Upper lobe of left lung (tissue), 6 donors: ENCODE measurements around the gene CTNNB1. TPM values are rescaled to one million over a fixed set of nuclear protein-coding genes. Genes with fewer than 3 reads are reported as not detected.

Experiments
- ATAC-seq, 2 donors: fragments of 200-7000 bp; cut with Tn5 transposase; one replicate each; pipeline ENCODE4 v1.9.1; 2022; ENCODE audit warnings: mild to moderate bottlenecking in 2 of 2, moderate library complexity in 2 of 2; ENCODE audit not compliant: low FRiP score in 2 of 2
- DNase-seq, 2 donors: peaks; one replicate each; pipeline ENCODE4 v3.0.0-alpha.2; 2019 to 2020
- H3K27ac ChIP-seq, 4 donors: fragments of 200-600 bp; sonication (generic); one replicate each; pipeline ENCODE4 v1.5.1; 2016 to 2019
- H3K27me3 ChIP-seq, 4 donors: fragments of 200-600 bp; sonication (generic); one replicate each; pipeline ENCODE4 v1.5.1; 2017 to 2019
- H3K36me3 ChIP-seq, 4 donors: fragments of 200-600 bp; sonication (generic); one replicate each; pipeline ENCODE4 v1.5.1; 2016 to 2019
- H3K4me1 ChIP-seq, 4 donors: fragments of 200-600 bp; sonication (generic); one replicate each; pipeline ENCODE4 v1.5.1; 2018 to 2019
- H3K4me3 ChIP-seq, 4 donors: fragments of 200-600 bp; sonication (generic); one replicate each; pipeline ENCODE4 v1.5.1; 2017 to 2019; ENCODE audit warnings: mild to moderate bottlenecking in 2 of 4, moderate library complexity in 1 of 4
- H3K9me3 ChIP-seq, 4 donors: fragments of 200-600 bp; sonication (generic); one replicate each; pipeline ENCODE4 v1.5.1; 2018 to 2019
- CTCF ChIP-seq, 6 experiments: fragments of 450-650 bp in 4 of 6; fragments of 200-600 bp in 2 of 6; sonication (generic) in 2 of 6; IDR thresholded peaks; one replicate each; pipeline ENCODE4 v1.5.1; 2016 to 2019; ENCODE audit warnings: antibody characterized with exemption in 6 of 6
- EP300 ChIP-seq, 4 donors: sonication (generic); formaldehyde crosslinking; IDR thresholded peaks; one replicate each; pipeline ENCODE4 v1.5.1; 2017; ENCODE audit warnings: antibody characterized with exemption in 4 of 4, control low read depth in 2 of 4
- POLR2A ChIP-seq, 4 donors: fragments of 450-650 bp; IDR thresholded peaks; one replicate each; pipeline ENCODE4 v1.5.1; 2016 to 2017; ENCODE audit warnings: antibody characterized with exemption in 4 of 4, mild to moderate bottlenecking in 2 of 4
- POLR2AphosphoS5 ChIP-seq, 2 donors: sonication (generic); formaldehyde crosslinking; IDR thresholded peaks; one replicate each; pipeline ENCODE4 v1.5.1; 2017; ENCODE audit warnings: antibody characterized with exemption in 2 of 2
- WGBS, 2 donors: methylation state at CpG; one replicate each; pipeline ENCODE4 v1.1.5; 2017 to 2018; 5-methylcytosine and 5-hydroxymethylcytosine counted together
- total RNA-seq, 6 donors: library from RNA; depleted of rRNA in 4 of 6; stranded (reverse); fragments of >200 nt in 4 of 6; gene quantifications; one replicate each; pipeline versions ENCODE4 v1.1.0 to v1.2.1, GENCODE V29; 2016 to 2021
- donor health status: DM: no; HTN: no; CAD: no; lungs with moderate emphysema.
- donor health status: DM: no; HTN: yes; CAD: no; lungs with severe emphysema.

CTNNB1 gene
- total RNA-seq, 6 donors from 2014 or later = 332 to 776 (median 412) TPM

GRCh38 chr3:41180396-41180795, 18.9 kb upstream of the CTNNB1 start:
- DNase-seq (no peak), ATAC-seq (no peak)
- no peak overlapping the region for H3K4me3 ChIP-seq
- no peaks in the 10 kb centered on the region for H3K9me3 ChIP-seq
- no peaks in the 10 kb centered on the region for H3K27me3 ChIP-seq
- no peaks in the 10 kb centered on the region for H3K36me3 ChIP-seq
- no peaks in the 10 kb centered on the region for H3K4me1 ChIP-seq
- H3K27ac ChIP-seq = no peak overlapping the region
- 97 to 98% methylated on average over 2 of the region's 2 CpGs for WGBS, 2 donors
- TF ChIP-seq CTCF (IDR thresholded peaks at IDR 0.05) (no peak), POLR2AphosphoS5 (IDR thresholded peaks at IDR 0.05) (no peak), EP300 (IDR thresholded peaks at IDR 0.05) (no peak), POLR2A (IDR thresholded peaks at IDR 0.05) (no peak)

GRCh38 chr3:41182504-41183059, 16.7 kb upstream of the CTNNB1 start:
- TF ChIP-seq POLR2AphosphoS5 (IDR thresholded peaks at IDR 0.05) = no peak
- no peak for TF ChIP-seq POLR2A (IDR thresholded peaks at IDR 0.05)
- no peak for TF ChIP-seq EP300 (IDR thresholded peaks at IDR 0.05)
- no peak for TF ChIP-seq CTCF (IDR thresholded peaks at IDR 0.05)
- H3K4me1 ChIP-seq = no peaks in the 10 kb centered on the region
- no peaks in the 10 kb centered on the region for H3K36me3 ChIP-seq
- DNase-seq (no peak), ATAC-seq (no peak)
- WGBS, 2 donors = 68 to 73% methylated on average over 5 of the region's 5 CpGs
- H3K4me3 ChIP-seq = no peak overlapping the region
- no peak overlapping the region for H3K27ac ChIP-seq
- H3K27me3 ChIP-seq = no peaks in the 10 kb centered on the region
- H3K9me3 ChIP-seq = no peaks in the 10 kb centered on the region

- H3K4me3 ChIP-seq = no peak overlapping the region
- no peak for ATAC-seq
- no peak for TF ChIP-seq POLR2AphosphoS5 (IDR thresholded peaks at IDR 0.05)
- no peak for TF ChIP-seq POLR2A (IDR thresholded peaks at IDR 0.05)
- no peak for TF ChIP-seq EP300 (IDR thresholded peaks at IDR 0.05)
- TF ChIP-seq CTCF (IDR thresholded peaks at IDR 0.05) = no peak
- no peaks in the 10 kb centered on the region for H3K9me3 ChIP-seq
- no peaks in the 10 kb centered on the region for H3K27me3 ChIP-seq
- WGBS, 2 donors = 61 to 73% methylated on average over 1 of the region's 1 CpG
- H3K4me1 ChIP-seq = no peaks in the 10 kb centered on the region
- H3K36me3 ChIP-seq = no peaks in the 10 kb centered on the region
- no peak overlapping the region for H3K27ac ChIP-seq
- no peak for DNase-seq
These were observed 14.9 kb upstream of the CTNNB1 start for GRCh38 chr3:41184394-41184793.

- TF ChIP-seq POLR2AphosphoS5 (IDR thresholded peaks at IDR 0.05) = no peak
- TF ChIP-seq CTCF (IDR thresholded peaks at IDR 0.05) = no peak
- no peak for TF ChIP-seq POLR2A (IDR thresholded peaks at IDR 0.05)
- TF ChIP-seq EP300 (IDR thresholded peaks at IDR 0.05) = no peak
- Histone ChIP-seq H3K36me3 (no peaks in the 10 kb centered on the region), H3K27ac (no peak overlapping the region), H3K27me3 (no peaks in the 10 kb centered on the region), H3K4me1 (no peaks in the 10 kb centered on the region), H3K9me3 (no peaks in the 10 kb centered on the region), H3K4me3 (no peak overlapping the region)
- DNase-seq = no peak
- WGBS, 2 donors = 73 to 85% methylated on average over 1 of the region's 1 CpG
- no peak for ATAC-seq
These were observed 13.0 kb upstream of the CTNNB1 start for GRCh38 chr3:41186297-41186696.

GRCh38 chr3:41188306-41188705, 11.0 kb upstream of the CTNNB1 start:
- 75 to 84% methylated on average over 3 of the region's 3 CpGs for WGBS, 2 donors
- no peak overlapping the region for H3K27ac ChIP-seq
- H3K4me3 ChIP-seq = no peak overlapping the region
- no peaks in the 10 kb centered on the region for H3K4me1 ChIP-seq
- no peak for DNase-seq
- H3K9me3 ChIP-seq = no peaks in the 10 kb centered on the region
- no peak for TF ChIP-seq CTCF (IDR thresholded peaks at IDR 0.05)
- TF ChIP-seq POLR2A (IDR thresholded peaks at IDR 0.05) = no peak
- TF ChIP-seq EP300 (IDR thresholded peaks at IDR 0.05) = no peak
- no peaks in the 10 kb centered on the region for H3K27me3 ChIP-seq
- no peaks in the 10 kb centered on the region for H3K36me3 ChIP-seq
- no peak for ATAC-seq
